ENCODE measurements around the gene ZC2HC1C.
"Not testable (repeated sequence)": the region's sequence is repeated elsewhere in the genome, so short reads cannot be mapped to it uniquely, and the experiment has no call there.

Gene ZC2HC1C

DNA sequence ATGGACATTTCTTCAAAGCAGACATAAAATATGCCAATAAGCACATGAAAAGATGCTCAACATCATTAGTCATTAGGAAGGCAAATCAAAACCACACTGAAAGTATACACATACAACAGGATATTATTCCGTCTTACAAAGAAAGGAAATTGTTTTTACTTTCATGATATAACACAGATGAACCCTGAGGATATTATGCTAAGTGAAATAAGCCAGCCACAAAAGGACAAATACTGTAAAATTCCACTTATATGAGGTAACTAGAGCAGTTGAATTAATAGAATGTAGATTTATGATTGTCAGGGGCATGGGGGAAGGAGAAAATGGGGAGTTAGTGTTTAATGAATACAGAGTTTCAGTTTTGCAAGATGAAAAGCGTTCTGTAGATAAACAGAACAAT is 9.8 kb upstream of the ZC2HC1C start:
- FAIRE-seq: peak; percentile 95

DNA sequence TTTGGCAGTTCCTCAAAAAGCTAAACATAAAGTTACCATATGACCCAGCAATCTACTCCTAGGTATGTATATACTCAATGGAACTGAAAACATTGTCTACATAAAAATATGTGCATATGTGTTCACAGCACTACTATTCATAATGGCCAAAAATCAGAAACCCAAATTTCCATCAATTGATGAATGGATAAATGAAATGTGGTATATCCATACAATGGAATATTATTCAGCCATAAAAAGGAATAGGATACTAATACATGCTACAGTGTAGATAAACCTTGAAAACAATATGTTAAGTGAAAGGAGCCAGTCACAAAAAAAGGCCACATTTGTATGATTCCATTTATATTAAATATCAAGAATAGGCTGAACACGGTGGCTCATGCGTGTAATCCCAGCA is 9.0 kb upstream of the ZC2HC1C start:
- no peak for FAIRE-seq

DNA sequence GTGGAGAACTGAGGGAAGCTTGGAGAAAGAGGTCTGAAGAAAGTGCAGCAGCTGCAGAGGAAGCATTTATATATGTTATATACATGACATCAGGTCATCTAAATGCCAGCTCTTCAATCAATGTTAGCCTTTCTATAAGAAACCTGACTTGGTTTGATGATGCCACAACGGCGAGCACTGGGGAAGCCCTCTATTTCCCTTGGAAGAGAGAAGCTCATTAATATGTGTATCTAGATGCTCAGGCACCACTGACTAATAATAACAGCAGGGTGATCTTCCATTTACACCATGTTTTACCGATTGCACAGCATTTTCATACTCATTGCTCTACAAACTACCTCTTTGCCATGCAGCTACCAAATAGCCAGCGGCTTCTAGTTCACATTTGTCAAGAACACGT is 6.4 kb upstream of the ZC2HC1C start:
- no peak for FAIRE-seq

DNA sequence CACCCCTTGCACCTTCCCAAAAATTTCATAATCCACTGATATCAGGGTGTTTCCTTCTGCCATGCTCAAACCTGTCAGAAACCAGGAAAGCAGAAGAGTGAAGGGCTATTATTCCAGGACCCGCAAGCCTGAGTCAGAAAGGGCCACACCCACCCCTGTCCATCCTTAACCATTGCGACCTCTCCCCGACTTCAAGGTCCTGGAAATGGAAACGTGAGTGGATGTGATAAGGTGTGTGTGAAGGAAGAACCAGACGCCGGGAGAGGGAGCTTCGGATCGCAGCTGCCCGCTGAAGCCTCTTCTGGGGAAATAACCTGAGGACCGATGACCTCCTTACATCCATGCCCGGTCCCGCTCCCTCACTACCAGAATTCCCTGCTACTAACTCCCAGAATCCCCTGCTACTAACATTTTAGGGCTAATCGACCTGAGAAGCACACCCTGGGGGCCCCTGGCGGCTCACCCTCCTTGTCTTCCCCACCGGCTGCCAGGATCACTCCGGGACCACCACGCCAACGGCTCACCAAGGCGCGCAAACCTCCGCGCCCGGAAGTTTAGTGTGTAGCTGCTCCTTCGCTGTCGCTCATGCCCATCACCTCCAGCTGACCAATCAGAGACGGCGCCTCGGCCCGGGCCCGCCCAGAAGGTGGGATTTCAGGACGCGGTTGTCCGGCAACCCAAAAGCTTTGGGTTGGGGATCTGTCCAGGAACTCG is 5.8 kb upstream of the ZC2HC1C start, which contains the start of gene ACYP1:
ACYP1 (minus strand) TSS at position 534 of the 714 bp plus-strand sequence; CDS start at position 63, 471 bp downstream.
- peak; percentile 50 for FAIRE-seq

DNA sequence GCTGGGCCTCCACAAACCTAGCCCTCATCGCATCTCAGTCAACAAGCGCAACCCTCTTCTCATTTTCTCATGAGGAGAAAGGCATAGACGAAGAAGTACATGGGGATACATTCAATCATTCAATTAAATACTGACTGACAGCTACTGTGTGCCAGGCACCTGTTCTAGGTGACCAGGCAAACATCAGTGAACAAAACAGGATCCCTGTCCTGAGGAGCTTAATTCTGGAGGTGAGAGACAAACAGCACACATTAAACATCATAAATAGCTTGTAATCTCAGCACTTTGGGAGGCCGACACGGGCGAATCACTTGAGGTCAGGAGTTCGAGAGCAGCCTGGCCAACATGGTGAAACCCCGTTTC is 5.3 kb upstream of the ZC2HC1C start:
- no peak for FAIRE-seq

DNA sequence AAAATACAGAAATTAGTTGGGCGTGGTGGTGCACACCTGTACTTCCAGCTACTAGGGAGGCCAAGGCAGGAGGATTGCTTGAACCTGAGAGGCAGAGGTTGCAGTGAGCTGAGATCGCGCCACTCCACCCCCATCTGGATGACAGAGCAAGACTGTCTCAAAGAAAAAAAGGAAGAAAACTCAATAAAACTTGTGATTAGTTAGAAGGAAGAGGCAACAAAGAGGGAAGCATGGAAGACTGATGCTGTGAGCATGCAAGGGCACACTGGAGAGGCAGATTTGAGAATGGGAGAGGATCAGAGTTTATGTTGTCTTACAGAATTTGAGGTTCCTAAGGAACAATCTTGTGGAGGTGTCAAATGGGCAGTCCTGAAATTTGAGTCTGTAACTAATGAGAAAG is 2.8 kb upstream of the ZC2HC1C start:
- FAIRE-seq: no peak

DNA sequence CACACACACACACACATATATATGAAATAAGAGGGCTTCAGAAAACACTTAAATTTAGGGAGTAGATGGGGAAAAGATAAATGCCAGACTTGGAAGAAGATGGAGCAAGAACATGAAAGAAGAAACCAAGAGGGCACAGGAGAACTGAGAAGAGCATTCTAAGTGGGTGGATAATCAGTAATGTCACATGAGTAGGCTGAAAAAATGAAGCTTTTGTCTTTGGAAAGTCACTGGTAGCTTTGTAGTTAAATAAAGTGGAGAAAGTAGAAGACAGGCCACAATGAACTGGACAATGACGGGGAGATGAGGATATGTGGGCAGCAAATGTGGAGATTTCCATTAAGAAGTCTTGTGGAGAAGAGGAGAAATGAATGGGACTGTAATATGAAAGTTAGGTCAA is 2.2 kb upstream of the ZC2HC1C start:
- FAIRE-seq: no peak

DNA sequence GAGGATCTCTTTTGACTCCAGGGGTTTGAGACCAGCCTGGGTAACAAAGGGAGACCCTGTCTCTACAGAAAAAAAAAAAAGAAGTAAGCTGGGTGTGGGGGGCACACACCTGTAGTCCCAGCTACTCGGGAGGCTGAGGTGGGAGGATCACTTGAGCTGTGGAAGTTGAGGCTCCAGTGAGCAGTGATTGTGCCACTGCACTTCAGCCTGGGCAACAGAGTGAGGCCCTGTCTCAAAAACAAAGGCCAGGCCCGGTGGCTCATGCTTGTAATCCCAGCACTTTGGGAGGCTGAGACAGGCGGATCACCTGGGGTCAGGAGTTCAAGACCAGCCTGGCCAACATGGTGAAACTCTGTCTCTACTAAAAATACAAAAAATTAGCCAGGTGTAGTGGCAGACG is 1.7 kb upstream of the ZC2HC1C start:
- not testable (repeated sequence) for FAIRE-seq

DNA sequence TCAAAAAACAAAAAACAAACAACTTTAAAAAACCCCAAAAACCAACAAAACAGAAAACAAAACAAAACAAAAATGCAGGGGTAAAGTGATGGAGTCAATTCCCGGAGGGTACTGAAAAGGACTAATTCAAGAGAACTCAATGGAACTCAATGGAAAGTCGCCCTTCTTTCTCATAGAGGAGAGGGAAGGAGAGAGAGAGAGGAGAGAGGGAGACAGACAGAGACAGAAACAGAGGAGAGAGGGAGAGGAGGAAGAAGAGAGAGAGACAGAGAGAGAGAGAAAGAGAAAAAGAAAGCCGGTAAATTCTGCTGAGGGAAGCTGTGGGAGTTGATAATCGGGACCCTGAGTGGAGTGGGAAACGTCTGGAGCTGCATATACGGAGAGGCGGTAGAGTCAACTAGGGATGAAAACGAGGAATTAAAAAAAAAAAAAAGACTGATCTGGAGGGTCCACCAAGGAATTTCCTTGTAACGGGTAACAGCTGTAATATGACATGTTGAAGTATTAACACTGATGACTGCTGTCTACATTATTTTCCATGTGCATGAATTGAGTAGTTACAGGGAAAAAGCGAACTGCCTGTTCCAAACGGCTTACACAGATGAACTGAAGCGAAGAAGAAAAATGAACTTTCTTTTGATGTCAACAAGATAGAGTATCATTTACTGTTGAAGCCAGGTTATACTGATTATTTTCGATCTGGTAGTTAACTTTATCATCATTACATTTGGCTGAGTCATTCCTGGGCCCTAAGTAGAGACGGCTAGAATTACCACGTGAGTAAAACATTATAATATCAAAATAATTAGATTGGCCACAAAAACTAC is 934 bp upstream of the ZC2HC1C start:
- no peak for FAIRE-seq

DNA sequence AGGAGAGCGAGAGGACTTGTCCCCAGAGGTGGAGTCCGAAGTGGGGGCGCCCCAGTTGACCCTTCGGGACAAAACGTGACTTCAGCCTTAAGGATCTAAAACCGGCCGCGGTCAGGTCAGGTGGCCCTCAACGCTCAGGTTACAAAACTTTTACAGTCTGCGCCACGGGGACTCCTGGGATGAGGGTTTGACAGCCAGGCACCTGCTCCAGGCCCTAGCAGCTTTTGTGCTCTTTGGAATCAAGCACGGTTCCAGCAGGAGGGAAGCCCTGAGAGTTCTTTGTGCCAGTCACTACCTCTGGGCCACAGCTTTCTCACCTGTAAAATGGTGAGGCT is 337 bp downstream of the ZC2HC1C start:
- no peak for FAIRE-seq

DNA sequence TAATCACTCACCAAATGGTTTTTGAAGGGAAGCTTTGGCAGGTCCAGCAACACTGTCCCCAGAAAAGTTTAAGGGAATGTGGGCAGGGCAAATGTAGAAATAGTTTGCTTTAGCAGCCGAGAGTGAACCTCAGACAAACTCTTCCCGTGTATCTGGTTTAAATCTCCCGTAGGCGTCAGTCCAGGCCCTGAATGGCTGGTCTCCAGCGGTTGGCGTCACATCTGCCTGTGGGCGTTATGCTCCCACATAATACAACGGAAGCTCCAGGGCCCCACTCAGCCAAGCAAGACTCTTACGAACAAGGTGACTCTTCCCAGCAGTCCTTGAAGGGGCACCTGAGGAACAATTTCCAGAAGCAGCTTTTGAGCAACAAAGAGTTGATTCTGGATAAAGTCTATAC is 942 bp downstream of the ZC2HC1C start:
- no peak for FAIRE-seq

DNA sequence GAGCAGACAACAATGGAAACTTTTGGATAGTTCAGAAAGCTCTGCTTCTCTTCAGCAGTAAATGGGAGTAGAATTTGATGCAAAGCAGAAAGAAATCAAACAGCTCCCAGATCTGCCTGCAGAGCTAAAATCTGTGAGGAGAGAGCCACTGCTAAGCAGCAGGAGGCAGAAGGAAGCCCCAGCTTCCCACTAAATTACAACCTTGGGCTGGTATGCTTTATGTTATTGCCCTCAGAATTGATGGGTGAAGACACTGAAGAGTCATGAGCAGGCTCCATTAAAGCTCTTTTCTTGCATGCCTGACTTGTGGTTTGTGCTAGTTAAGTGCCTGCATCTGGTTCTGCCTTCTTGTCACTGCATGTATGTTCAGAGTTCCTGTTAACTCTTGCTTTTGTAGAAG is 8.4 kb downstream of the ZC2HC1C start:
- no peak for FAIRE-seq

DNA sequence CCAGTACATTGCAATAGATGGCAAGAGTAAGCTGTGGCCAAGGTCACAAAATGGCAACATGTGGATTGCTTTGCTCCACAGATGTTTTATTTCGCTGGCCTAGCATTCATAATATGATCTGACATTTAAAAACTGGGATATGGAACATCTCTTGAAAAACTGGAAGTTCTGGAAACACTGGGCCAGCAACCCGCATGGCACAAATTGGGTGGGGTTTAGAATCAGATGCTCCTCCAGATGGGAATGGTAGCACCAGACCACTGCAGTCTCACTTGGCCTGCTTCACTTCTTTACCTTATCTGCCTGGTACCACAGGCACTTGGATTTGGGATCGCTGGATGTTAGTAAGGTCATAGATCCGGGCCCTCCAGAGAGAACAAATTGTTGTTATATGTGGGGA is 10.1 kb downstream of the ZC2HC1C start:
- no peak for FAIRE-seq

DNA sequence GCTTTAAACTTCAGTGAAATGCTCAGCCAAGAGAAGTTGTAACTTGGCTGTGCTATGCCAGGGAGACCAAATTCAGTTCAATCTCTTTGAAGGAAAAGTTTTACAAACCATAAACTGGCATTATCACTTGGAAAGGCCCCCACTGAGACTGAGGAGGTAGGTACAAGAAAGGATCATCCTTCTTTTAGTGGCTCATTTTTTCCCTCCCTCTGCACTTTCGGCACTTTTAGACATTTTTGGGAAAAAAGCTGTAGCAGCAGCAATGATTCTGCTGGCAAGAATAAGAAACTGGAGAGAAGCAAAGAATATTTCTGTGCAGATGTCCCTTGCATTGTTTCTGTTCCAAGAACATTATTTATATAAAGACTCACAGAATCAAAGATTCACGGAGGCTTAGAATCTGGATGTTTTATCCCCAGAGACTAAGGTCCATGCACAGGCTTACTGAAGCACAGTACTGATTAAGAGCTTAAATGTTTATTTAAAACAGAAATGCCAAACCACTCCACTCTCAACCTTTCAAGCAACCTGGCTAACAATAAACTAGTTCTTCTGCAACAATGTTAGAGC is 12.3 kb downstream of the ZC2HC1C start:
- no peak for FAIRE-seq

DNA sequence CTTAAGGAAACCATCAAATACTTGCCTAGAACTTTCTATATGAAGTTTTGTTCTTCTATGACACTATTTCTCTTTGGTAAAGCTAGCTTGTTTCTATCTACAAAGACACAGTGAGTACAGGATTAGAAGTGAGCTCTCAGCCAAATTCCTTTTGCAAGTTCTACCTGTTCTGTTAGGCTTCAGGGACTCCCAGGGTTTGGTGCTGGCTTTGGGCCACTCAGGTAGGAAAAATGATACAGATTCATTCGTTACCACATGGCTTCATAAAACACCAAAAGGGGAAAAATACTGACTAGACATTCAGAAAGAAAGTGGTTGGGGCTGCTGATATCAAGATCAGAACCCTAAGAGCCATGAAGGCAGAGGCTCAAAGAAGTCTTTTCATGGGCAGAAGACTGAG is 13.8 kb downstream of the ZC2HC1C start:
- FAIRE-seq: no peak

DNA sequence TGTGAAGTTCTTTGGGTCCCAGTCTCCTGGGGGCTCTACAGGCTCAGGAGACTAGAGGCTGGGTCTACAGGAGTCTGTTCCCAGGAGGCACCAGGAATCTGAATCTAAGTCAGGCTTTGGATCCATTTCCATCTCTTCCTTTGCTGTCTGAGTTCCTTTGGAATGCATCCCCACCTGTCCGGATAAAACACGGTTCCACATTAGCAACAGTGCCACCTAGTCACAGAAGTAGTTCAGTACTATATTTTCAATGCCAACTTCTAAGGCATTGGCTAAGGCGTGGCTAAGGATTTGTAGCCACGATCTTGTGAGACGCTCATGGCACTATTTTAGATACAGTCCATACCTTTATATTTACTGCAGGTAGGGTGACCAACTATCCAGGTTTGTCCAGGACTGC is 15.1 kb downstream of the ZC2HC1C start:
- no peak for FAIRE-seq

DNA sequence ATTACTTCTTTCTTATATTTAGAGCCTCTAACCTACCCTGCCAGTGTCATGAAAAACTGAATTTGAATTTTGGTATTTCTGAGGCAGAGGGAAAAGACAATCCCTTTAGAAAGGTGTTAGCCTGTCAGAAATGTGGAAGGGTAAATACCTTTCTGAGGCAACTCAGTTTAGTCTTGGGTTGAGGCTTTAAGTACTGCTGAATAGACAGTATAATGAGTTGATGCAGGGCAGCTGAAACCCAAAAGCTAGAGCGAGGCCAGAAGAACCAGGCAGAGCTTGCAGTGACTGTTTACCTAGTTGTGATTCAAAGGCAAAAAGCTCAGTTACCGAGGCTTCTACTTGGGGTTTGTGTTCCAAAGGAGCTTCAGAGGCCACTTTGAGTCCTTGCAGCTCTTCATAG is 18.7 kb downstream of the ZC2HC1C start:
- no peak for FAIRE-seq

DNA sequence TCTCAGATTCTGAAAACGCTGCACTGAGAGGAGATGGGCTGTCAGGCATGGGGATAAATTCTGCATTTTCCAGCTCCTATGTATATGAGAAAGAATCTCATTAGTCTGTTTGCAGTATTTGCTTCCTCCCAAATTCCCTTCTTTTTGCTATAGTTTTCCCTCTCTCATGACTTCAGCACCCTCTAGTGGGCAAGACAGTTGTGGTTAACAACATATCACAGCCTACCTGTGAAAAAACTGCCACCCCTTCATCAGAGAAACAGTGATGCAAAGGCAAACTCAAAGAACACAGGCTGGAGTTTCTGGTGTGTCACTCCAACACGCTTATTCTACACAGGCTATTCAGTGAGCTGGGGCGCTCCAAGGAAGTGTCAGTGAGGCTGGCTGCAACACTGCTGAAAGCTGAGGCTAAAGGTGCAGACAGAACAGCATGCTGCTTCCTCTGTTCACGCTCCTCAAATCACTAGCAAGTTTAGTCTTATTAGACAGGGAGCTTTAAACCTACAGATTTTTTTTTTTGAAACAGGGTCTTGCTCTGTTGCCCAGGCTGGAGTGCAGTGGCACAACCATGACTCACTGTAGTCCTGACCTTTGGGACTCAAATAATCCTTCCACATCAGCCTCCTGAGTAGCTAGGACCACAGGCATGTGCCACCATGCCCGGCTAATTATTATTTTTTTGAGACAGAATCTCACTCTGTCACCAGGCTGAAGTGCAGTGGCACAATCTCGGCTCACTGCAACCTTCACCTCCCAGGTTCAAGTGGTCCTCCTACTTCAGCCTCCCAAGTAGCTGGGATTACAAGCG is 19.3 kb downstream of the ZC2HC1C start:
- no peak for FAIRE-seq

DNA sequence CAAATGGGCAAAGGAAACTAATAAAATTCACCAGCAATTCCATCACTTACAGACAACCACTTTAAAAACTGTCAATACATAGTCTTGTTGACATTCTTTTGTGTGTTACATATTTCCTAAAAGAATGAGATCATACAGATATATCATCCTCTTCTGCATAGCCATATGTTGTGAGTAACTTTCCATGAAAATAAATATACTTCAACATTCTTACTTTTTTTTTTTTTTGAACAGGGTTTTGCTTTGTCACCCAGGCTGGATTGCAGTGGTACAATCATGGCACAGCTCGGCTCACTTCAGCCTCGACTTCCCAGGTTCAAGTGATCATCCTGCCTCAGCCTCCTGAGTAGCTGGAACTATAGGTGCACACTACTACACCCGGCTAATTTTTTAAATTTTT is 20.9 kb downstream of the ZC2HC1C start:
- FAIRE-seq: no peak

DNA sequence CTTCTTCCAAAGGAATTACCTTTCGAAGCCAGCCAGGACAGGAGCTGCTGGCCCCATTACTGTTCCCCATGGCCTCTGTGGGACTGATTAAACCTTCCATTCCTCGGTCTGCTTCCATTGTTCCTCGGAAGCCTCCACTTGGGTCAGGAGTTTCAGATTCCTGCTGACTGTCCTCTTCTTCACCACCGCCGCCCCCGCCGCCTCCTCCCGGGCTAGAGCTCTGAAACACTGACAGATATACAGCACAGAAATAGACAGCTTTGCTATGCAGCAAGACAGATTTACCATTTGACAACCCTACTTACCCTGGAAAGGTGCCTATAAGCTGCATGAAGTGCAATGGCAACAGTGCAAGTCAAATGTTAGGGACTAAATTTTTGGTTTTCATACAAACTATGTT is 21.8 kb downstream of the ZC2HC1C start:
- no peak for FAIRE-seq

DNA sequence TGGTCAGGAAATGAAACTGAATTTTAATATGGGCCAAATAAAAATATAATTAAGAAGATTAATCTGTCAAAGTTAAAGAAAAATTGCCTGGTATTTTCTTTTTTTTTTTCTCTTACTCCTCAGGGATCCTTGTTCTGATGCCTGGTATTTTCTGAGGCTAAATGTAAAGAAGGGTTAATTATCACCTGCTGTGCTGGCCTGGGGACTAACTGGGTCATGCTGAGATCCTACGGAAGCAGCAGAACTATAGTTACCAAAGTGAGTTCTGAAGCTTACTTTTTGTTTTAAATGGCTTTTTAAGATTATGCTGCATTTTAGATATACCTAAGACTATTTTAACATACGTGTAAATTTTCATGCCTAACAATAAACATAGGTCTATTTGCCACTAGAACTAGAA is 23.3 kb downstream of the ZC2HC1C start:
- no peak for FAIRE-seq

DNA sequence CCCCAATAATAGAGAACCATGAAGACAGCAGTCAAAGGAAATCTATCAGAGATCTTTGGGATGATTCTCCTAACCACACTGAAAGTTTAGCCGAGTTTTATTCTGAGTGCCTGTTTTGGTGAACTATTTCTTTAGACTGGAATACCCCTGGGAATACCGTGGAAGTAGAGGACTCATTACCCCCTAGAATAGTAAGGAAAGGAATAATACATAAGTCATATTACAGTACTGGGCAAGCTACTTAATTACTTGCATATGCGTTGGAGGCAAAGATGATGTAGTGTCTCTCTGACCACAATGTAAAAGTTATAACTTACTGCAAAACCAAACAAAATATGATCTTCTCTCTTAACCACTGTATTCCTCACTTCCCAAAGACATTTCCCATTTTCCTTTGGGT is 25.5 kb downstream of the ZC2HC1C start:
- FAIRE-seq: no peak

DNA sequence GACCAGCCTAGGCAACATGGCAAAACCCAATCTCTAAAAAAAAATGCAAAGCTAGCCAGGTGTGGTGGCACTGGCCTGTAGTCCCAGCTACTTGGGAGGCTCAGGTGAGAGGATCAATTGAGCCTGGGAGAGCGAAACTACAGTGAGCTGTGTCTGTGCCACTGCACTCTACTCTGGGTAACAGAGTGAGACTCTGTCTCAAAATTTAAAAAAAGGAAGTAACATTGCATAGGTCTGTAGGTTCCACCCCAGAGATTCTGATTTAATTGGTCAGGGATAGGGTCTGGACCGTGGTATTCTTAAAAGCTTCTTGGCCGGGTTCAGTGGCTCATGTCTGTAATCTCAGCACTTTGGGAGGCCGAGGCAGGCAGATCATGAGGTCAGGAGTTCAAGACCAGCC is 26.2 kb downstream of the ZC2HC1C start:
- no peak for FAIRE-seq
